ENCODE data around the gene ZNF846. TPM values are rescaled to one million over a fixed set of nuclear protein-coding genes. Genes with fewer than 3 reads are reported as not detected.
"Not testable (repeated sequence)": the region's sequence is repeated elsewhere in the genome, so short reads cannot be mapped to it uniquely, and the experiment has no call there.

ZNF846 gene
- total and polyA plus RNA-seq, 10 of the 15 experiments (the other 5 are each of a cell fraction or from before 2014, with no cell fraction given) = 0.64 to 4.1 (median 1.6) TPM

- ChIA-PET SMC1A (ENCODE audit: uncharacterized antibody, unreplicated experiment) (no interaction called here), POLR2A (no interaction called here), RAD21 (ENCODE audit: unreplicated experiment) (no interaction called here), CTCF (no interaction called here)
- no TSS peak for BruUV-seq (replicated peaks)
- no peak for TF ChIP-seq ZSCAN29 (IDR thresholded peaks at IDR 0.05)
- TF ChIP-seq MEF2B (IDR thresholded peaks at IDR 0.05; ENCODE audit: partially characterized antibody, poor library complexity, severe bottlenecking) = no peak
- no peak for TF ChIP-seq ZNF384 (IDR thresholded peaks at IDR 0.05; ENCODE audit: borderline replicate concordance, low read depth, low read length)
- no peak for TF ChIP-seq ATF7 (IDR thresholded peaks at IDR 0.05; ENCODE audit: low read depth)
- TF ChIP-seq, protein P1, sequence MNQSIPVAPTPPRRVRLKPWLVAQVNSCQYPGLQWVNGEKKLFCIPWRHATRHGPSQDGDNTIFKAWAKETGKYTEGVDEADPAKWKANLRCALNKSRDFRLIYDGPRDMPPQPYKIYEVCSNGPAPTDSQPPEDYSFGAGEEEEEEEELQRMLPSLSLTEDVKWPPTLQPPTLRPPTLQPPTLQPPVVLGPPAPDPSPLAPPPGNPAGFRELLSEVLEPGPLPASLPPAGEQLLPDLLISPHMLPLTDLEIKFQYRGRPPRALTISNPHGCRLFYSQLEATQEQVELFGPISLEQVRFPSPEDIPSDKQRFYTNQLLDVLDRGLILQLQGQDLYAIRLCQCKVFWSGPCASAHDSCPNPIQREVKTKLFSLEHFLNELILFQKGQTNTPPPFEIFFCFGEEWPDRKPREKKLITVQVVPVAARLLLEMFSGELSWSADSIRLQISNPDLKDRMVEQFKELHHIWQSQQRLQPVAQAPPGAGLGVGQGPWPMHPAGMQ (IDR thresholded peaks at IDR 0.05; ENCODE audit: borderline replicate concordance) = no peak
- TF ChIP-seq NR2C2 (IDR thresholded peaks at IDR 0.05; ENCODE audit: borderline replicate concordance, control insufficient read depth, insufficient read length, low read depth) = no peak
- no peak for TF ChIP-seq POLR2AphosphoS2 (IDR thresholded peaks at IDR 0.05; ENCODE audit: low read depth, low read length)
- no peak for TF ChIP-seq JUNB (IDR thresholded peaks at IDR 0.05)
- TF ChIP-seq PAX8 (IDR thresholded peaks at IDR 0.05) = no peak
- FAIRE-seq (no peak), ATAC-seq (no peak), DNase-seq (ENCODE audit: low read depth, low spot score) (no peak)
- in situ Hi-C loops (cut with MboI) = no loop called here
- Histone ChIP-seq H3K4me3 (no peak overlapping the region), H3K4me2 (ENCODE audit: control insufficient read depth, insufficient read depth) (no peak overlapping the region), H3K27me3 (replicated peaks in 1 of 2; ENCODE audit: control insufficient read depth in 2 of 2, insufficient read depth in 2 of 2, low read length in 1 of 2) (no peaks in the 10 kb centered on the region), H3K79me2 (ENCODE audit: control insufficient read depth, insufficient read depth, low read length) (no peaks in the 10 kb centered on the region), H2AFZ (ENCODE audit: control insufficient read depth, low read depth, low read length) (no peak overlapping the region), H3K9ac (ENCODE audit: control insufficient read depth, insufficient read depth, low read length) (no peak overlapping the region), H3K27ac (ENCODE audit: control insufficient read depth, insufficient read depth) (no peak overlapping the region), H4K20me1 (ENCODE audit: control insufficient read depth, insufficient read depth) (no peaks in the 10 kb centered on the region), H3K36me3 (ENCODE audit: control insufficient read depth in 2 of 2, insufficient read depth in 2 of 2, low read length in 1 of 2) (no peaks in the 10 kb centered on the region), H3K9me3 (replicated peaks; ENCODE audit: control insufficient read depth, insufficient read depth, low read length) (peaks cover 2% of the 10 kb centered on the region; the same call in 2 of the 3 replicates), H3K4me1 (ENCODE audit: control insufficient read depth, insufficient read depth, low read length) (no peaks in the 10 kb centered on the region)
- 12% methylated on average over 3 of the region's 3 CpGs for WGBS (ENCODE audit: insufficient coverage, insufficient replicate concordance, low lambda C conversion rate, missing lambda C conversion rate)
- intact Hi-C loops (cut with micrococcal nuclease; ENCODE audit: unreplicated experiment) = no loop called here
Observed at GRCh38 chr19:9727644-9728043, 40.9 kb downstream of the ZNF846 start.

GRCh38 chr19:9725508-9726201 lies 42.9 kb downstream of the ZNF846 start:
- POLR2A ChIA-PET; DNase-seq (ENCODE audit: low read depth, low spot score); H3K9me3 ChIP-seq (replicated peaks; ENCODE audit: control insufficient read depth, insufficient read depth, low read length); H4K20me1 ChIP-seq (ENCODE audit: control insufficient read depth, insufficient read depth); H3K4me2 ChIP-seq (ENCODE audit: control insufficient read depth, insufficient read depth); FAIRE-seq; H3K4me3 ChIP-seq; H3K27ac ChIP-seq (ENCODE audit: control insufficient read depth, insufficient read depth); CTCF ChIA-PET; BruUV-seq (replicated peaks); H3K36me3 ChIP-seq (ENCODE audit: control insufficient read depth in 2 of 2, insufficient read depth in 2 of 2, low read length in 1 of 2); in situ Hi-C loops (cut with MboI); ATAC-seq; H3K27me3 ChIP-seq (replicated peaks in 1 of 2; ENCODE audit: control insufficient read depth in 2 of 2, insufficient read depth in 2 of 2, low read length in 1 of 2); intact Hi-C loops (cut with micrococcal nuclease; ENCODE audit: unreplicated experiment); H3K9ac ChIP-seq (ENCODE audit: control insufficient read depth, insufficient read depth, low read length); H3K79me2 ChIP-seq (ENCODE audit: control insufficient read depth, insufficient read depth, low read length); H2AFZ ChIP-seq (ENCODE audit: control insufficient read depth, low read depth, low read length); H3K4me1 ChIP-seq (ENCODE audit: control insufficient read depth, insufficient read depth, low read length): not testable (repeated sequence)
- ChIA-PET SMC1A (ENCODE audit: uncharacterized antibody, unreplicated experiment) (interaction anchor here (0.8 kb wide), 1 partner anchor 100 kb away, joined by 3 read pairs; no protein-coding TSS in a partner anchor), RAD21 (ENCODE audit: unreplicated experiment) (interaction anchor here (0.6 to 1.1 kb wide), 2 partner anchors 81 to 100 kb away, joined by 3 read pairs; no protein-coding TSS in a partner anchor)
- WGBS (ENCODE audit: insufficient coverage, insufficient replicate concordance, low lambda C conversion rate, missing lambda C conversion rate) = 61% methylated on average over 13 of the region's 13 CpGs

All from GM12878 (cell line).